GM12864 (cell line): ENCODE data around the gene AGXT.

Source experiments
- DNase-seq: peaks from one replicate; pipeline ENCODE4 v3.0.0-alpha.2; 2011; ENCODE audit warnings: low read depth
- H3K4me3 ChIP-seq: 2 replicates; pipeline ENCODE4 v1.5.1; 2011; ENCODE audit warnings: mild to moderate bottlenecking, low read depth, low read length, control low read depth
- TF ChIP-seq, protein P1 (sequence below): IDR thresholded peaks from 2 replicates; pipeline ENCODE4 v1.5.1; 2011; ENCODE audit warnings: low read depth, mild to moderate bottlenecking, moderate library complexity, low read length, control low read depth, inconsistent platforms; ENCODE audit errors: missing control alignments

AGXT gene

DNA sequence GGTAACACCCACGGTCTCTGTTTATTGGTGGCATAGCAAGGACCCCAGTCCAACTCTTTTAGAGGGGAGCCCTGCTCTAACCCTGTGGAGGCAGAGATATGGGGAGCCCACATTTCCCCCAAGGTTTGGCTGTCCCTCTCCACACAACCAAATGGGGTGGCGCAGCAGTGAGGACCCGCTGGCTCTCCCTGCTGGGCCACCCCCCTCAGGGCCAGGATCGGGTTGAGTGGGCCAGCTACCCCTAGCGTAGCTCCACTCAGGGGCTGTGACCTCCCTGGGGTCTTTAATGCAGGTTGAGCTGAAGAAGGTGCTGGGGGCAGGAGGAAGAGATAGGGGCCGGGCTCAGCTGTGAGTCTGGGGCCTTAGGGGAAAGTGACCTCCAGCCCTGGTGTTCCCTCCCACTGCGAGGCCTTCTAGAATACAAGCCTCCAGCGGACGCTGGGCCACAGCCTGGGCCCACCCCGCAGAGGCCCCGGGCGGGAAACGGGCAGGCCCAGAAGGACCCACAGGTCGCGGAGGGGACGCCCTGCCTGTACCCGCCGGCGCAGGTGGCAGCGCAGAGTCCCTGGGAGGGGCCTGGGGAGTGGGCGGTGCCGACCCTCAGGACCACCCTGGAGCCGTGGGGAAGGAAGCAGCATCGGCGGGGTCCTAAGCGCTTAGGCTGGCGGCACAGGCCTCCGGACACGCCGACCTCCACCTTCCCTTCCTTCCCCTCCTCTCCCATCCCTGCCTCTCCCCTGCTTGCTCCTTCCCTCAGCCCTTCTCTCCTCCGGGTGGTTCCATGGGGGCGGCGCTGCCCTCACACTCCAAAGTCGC lies 47.1 kb downstream of the AGXT start:
- no peak overlapping the region for H3K4me3 ChIP-seq
- no peak for DNase-seq
- TF ChIP-seq, protein P1, sequence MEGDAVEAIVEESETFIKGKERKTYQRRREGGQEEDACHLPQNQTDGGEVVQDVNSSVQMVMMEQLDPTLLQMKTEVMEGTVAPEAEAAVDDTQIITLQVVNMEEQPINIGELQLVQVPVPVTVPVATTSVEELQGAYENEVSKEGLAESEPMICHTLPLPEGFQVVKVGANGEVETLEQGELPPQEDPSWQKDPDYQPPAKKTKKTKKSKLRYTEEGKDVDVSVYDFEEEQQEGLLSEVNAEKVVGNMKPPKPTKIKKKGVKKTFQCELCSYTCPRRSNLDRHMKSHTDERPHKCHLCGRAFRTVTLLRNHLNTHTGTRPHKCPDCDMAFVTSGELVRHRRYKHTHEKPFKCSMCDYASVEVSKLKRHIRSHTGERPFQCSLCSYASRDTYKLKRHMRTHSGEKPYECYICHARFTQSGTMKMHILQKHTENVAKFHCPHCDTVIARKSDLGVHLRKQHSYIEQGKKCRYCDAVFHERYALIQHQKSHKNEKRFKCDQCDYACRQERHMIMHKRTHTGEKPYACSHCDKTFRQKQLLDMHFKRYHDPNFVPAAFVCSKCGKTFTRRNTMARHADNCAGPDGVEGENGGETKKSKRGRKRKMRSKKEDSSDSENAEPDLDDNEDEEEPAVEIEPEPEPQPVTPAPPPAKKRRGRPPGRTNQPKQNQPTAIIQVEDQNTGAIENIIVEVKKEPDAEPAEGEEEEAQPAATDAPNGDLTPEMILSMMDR: no peak

DNA sequence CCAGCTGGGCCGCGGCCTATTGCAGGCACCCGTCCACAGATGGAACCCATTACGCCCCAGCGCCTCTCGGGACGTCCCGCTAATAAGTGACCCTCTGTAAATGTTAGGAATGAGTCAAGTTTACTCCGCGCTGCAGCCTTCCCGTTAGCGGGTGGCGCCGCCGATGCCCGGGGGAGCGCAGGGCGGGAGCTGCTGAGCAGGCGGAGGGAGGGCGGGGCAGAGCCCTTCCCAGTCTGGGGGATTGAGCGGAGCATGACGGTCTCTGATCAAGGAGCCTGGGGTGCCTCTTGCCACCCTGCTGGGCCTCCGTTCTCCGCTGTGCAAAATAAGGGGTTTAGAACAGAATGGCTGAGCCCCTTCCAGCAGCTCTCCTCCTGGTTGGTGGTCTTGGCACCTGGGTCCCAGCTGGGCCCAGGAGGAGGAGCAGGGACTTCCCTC lies 48.0 kb downstream of the AGXT start:
- H3K4me3 ChIP-seq: no peak overlapping the region
- DNase-seq: no peak
- TF ChIP-seq, protein P1: no peak

DNA sequence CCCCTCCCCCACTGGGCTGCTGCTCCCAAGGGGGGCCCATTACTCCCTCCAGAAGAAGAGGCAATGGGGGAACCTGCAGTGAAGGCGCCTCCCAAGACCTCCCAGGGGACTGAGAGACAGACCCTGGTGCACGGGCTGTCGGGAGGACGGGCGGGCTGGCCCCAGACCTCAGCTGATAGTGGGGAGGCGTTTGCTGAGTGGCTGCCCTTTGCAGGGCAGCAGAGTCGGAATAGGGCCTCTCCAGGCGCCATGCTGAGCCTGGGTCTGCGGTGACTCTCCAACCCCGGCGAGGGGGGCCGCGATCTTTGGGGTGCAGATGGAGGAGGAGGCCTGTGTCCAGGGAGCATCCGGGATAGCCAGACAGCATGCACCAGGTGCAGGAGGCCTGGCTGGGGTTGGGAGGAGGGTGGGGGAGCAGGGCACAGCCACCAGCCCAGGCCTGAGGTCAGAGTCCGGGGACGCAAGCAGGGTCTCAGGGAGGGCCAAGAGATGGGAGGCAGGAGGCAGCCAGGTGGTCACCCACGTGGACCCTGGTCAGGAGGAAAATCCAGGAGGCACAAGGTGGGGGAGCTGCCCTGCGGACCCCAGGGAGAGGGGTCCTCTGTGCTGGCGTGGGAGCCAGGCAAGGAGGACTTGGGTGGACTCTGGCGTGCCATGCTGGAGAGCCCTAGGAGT lies 48.5 kb downstream of the AGXT start:
- DNase-seq: no peak
- TF ChIP-seq, protein P1: no peak
- H3K4me3 ChIP-seq: no peak overlapping the region

DNA sequence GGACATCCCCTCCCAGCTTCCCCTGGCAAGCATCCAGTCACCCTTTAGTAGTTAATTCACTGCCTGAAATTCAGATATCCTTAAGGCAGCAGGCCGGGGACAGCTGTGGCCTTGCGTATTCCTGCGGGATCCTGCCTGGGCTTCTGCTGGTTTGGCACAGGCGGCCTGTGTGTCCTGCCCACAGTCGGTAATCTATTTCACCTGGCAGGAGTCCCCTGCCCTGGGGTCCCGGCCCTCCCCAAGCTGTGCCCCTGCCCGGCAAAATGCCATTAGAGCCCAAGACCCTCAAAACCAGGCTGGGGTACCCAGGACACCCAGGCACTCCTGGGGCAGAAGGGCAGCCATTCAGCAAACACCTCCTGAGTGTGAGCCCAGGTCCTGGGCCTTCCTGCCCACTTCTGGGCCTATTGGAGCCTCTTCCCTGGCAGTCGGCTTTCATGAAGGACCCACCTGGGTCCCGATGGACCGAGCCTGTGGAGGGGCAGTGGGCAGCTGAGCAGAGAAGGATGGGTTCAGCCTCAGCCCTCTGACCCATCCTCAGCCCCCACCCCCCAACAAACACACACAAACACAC lies 49.1 kb downstream of the AGXT start:
- no peak overlapping the region for H3K4me3 ChIP-seq
- TF ChIP-seq, protein P1: no peak
- no peak for DNase-seq

DNA sequence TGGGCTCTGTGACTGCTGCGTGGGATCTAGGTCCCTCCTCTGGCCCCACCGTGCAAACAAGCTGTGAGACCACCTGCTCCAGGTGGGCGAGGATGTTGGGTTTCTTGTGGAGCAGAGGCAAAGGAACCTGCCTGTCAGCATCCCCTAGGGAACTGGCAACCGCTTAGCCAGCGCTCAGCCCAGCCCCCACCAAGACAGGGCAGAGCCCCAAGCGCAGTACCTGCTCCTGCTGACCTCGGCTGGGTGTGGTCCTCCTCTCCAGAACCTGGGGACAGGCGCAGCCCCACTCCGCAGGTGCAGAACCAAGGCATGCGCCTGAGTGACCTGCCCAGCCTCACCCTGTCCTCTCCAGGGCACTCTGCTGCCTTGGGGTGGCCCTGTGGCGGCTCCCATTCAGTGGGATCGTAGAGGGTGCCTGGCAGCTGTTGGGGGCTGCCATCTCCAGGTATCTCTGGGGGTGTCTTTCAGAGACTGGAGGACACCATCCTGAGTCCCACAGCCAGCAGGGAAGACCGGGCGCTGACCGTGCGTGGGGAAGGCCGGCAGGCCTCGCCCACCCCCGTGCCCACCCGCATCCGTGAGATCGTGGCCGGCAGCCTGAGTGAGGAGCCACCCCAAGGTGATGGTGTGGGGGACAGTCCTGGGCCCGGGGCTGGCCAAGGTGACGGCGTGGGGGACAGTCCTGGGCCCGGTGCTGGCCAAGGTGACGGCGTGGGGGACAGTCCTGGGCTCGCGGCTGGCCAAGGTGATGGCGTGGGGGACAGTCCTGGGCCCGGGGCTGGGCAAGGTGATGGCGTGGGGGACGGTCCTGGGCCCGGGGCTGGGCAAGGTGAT lies 49.9 kb downstream of the AGXT start:
- TF ChIP-seq, protein P1: no peak
- DNase-seq: no peak
- H3K4me3 ChIP-seq: no peak overlapping the region

DNA sequence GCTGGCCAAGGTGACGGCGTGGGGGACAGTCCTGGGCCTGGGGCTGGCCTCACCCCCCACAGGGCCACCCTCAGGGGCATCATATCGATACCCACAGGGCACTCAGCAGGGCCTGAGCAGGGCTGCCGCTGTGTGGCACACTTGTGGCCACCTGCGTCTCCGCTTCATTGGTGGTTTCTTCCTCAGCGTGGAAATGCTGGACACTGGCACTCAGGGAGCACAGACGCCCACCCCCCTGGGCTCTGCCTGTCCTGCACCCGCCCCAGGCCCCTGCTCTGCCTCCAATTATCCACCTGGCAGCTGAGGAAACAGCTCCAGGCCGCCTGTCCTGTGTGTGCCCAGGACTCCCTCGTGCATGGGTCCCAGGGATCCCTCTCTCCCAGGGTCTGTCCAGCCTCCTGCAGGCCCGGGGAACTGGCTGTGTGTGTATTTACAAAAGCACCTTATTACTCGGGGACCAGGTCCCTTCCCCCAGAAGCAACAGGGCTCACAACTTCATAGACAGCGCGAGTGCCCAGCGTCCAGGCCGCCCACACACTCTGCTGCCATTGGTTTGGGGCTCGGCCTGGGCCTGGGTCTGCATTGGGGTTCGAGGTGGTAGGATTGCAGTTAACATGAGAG lies 50.6 kb downstream of the AGXT start:
- TF ChIP-seq, protein P1: no peak

More for the DNA sequence above, 50.6 kb downstream of the AGXT start:
- no peak overlapping the region for H3K4me3 ChIP-seq
- no peak for DNase-seq
